Mammary epithelial cell (primary cell): ENCODE data around the gene MAML2.

Experiments
- EZH2 ChIP-seq: IDR thresholded peaks from 2 replicates; pipeline ENCODE4 v1.6.1; 2012; ENCODE audit warnings: low read length, inconsistent platforms, borderline replicate concordance
- TF ChIP-seq, protein P1 (sequence below), 2 donors: IDR thresholded peaks in 1 of 2; conservative IDR thresholded peaks in 1 of 2; 2 replicates each; pipeline ENCODE4 v1.5.1; 2011 to 2012; ENCODE audit warnings: inconsistent platforms in 2 of 2, low read length in 2 of 2, mild to moderate bottlenecking in 2 of 2, control low read depth in 1 of 2, low read depth in 1 of 2; ENCODE audit not compliant: insufficient read depth in 1 of 2; ENCODE audit errors: extremely low read depth in 1 of 2

DNA sequence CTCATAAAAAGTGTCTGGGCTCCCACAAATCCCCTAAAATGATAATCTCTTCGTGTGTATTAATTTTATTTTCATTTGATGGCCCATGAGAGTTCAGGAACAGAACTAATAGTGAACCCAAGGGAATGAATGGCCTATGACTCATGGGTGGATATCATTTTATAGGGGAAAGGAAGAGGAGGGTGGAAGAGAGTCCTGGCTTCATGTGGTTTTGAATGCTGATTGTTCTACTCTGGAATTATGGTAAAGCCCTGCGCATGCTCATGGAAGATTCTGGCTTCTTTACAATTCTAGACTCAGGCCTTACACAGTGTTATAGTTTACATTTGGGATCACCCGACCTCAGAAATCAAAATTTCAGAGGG lies 35.2 kb downstream of the MAML2 start:
- no peak for TF ChIP-seq EZH2
- TF ChIP-seq, protein P1, sequence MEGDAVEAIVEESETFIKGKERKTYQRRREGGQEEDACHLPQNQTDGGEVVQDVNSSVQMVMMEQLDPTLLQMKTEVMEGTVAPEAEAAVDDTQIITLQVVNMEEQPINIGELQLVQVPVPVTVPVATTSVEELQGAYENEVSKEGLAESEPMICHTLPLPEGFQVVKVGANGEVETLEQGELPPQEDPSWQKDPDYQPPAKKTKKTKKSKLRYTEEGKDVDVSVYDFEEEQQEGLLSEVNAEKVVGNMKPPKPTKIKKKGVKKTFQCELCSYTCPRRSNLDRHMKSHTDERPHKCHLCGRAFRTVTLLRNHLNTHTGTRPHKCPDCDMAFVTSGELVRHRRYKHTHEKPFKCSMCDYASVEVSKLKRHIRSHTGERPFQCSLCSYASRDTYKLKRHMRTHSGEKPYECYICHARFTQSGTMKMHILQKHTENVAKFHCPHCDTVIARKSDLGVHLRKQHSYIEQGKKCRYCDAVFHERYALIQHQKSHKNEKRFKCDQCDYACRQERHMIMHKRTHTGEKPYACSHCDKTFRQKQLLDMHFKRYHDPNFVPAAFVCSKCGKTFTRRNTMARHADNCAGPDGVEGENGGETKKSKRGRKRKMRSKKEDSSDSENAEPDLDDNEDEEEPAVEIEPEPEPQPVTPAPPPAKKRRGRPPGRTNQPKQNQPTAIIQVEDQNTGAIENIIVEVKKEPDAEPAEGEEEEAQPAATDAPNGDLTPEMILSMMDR (conservative IDR thresholded peaks at IDR 0.05 in 1 of 2, IDR thresholded peaks at IDR 0.05 in 1 of 2; ENCODE audit: extremely low read depth in 1 of 2, insufficient read depth in 1 of 2, low read depth in 1 of 2, low read length in 2 of 2): no peak
